SK-N-SH treated with all-trans-retinoic acid at 6 μM for 48 hours (cell line): ENCODE data around the gene SERPINA6.
"Not testable (repeated sequence)": the region's sequence is repeated elsewhere in the genome, so short reads cannot be mapped to it uniquely, and the experiment has no call there.

Experiments used
- ATAC-seq: fragments of 200-7000 bp; cut with Tn5 transposase; 3 replicates; pipeline ENCODE4 v1.9.1; 2020; ENCODE audit warnings: mild to moderate bottlenecking, moderate library complexity
- ARNTL ChIP-seq: fragments of 450-650 bp; formaldehyde crosslinking; IDR thresholded peaks from 2 replicates; pipeline ENCODE4 v1.5.0; 2020; ENCODE audit warnings: low read depth, mild to moderate bottlenecking, moderate library complexity, borderline replicate concordance
- TOX ChIP-seq: fragments of 250-450 bp; sonication (Bioruptor Pico); IDR thresholded peaks from 2 replicates; pipeline ENCODE4 v1.8.0; 2021; ENCODE audit warnings: mild to moderate bottlenecking, moderate library complexity, borderline replicate concordance
- ZFP3 ChIP-seq: fragments of 250-450 bp; sonication (Bioruptor Pico); IDR thresholded peaks from 2 replicates; pipeline ENCODE4 v1.5.0; 2020; ENCODE audit warnings: mild to moderate bottlenecking, moderate library complexity
- TF ChIP-seq, protein P1 (sequence below): fragments of 250-450 bp; sonication (Bioruptor Pico); IDR thresholded peaks from 2 replicates; pipeline ENCODE4 v1.5.0; 2020; ENCODE audit warnings: mild to moderate bottlenecking, moderate library complexity

SERPINA6 gene

GRCh38 chr14:94267352-94267751, 55.8 kb downstream of the SERPINA6 start (continued):
- TF ChIP-seq, protein P1, sequence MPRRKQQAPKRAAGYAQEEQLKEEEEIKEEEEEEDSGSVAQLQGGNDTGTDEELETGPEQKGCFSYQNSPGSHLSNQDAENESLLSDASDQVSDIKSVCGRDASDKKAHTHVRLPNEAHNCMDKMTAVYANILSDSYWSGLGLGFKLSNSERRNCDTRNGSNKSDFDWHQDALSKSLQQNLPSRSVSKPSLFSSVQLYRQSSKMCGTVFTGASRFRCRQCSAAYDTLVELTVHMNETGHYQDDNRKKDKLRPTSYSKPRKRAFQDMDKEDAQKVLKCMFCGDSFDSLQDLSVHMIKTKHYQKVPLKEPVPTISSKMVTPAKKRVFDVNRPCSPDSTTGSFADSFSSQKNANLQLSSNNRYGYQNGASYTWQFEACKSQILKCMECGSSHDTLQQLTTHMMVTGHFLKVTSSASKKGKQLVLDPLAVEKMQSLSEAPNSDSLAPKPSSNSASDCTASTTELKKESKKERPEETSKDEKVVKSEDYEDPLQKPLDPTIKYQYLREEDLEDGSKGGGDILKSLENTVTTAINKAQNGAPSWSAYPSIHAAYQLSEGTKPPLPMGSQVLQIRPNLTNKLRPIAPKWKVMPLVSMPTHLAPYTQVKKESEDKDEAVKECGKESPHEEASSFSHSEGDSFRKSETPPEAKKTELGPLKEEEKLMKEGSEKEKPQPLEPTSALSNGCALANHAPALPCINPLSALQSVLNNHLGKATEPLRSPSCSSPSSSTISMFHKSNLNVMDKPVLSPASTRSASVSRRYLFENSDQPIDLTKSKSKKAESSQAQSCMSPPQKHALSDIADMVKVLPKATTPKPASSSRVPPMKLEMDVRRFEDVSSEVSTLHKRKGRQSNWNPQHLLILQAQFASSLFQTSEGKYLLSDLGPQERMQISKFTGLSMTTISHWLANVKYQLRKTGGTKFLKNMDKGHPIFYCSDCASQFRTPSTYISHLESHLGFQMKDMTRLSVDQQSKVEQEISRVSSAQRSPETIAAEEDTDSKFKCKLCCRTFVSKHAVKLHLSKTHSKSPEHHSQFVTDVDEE (CRISPR knock-in tag): no peak
- TF ChIP-seq ARNTL (CRISPR knock-in tag) (no peak), ZFP3 (CRISPR knock-in tag) (no peak), TOX (CRISPR knock-in tag) (no peak)

- ATAC-seq: not testable (repeated sequence)
These were observed 58.9 kb downstream of the SERPINA6 start for GRCh38 chr14:94264195-94264594.
